ENCODE data around the gene CCT3. TPM values are rescaled to one million over a fixed set of nuclear protein-coding genes. Genes with fewer than 3 reads are reported as not detected.
A peak's percentile ranks its signal among the peaks of the same experiment; 100 is the strongest.
"Not testable (repeated sequence)": the region's sequence is repeated elsewhere in the genome, so short reads cannot be mapped to it uniquely, and the experiment has no call there.

The CCT3 gene
- total and polyA plus RNA-seq, 7 experiments from 2014 or later = 78.0 to 282 (median 120) TPM

- POLR2A ChIA-PET = no interaction called here
Measured at GRCh38 chr1:156344409-156344808, 6.3 kb upstream of the CCT3 start.

GRCh38 chr1:156342166-156342955, 4.3 kb upstream of the CCT3 start:
- H3K27me3 Mint-ChIP-seq = peaks cover 0 to 38% (median 8%) of the 10 kb centered on the region in 5 donors
- Histone ChIP-seq H3K4me3 (ENCODE audit: low read length) (no peak overlapping the region), H3K9me3 (ENCODE audit: control insufficient read depth in 2 of 3, low read length in 3 of 3) (no peaks in the 10 kb centered on the region), H3K36me3 (ENCODE audit: control insufficient read depth in 2 of 3, insufficient read depth in 3 of 3, low read length in 3 of 3) (no peaks in the 10 kb centered on the region), H3K4me1 (ENCODE audit: control insufficient read depth in 2 of 2, insufficient read depth in 2 of 2, low read length in 2 of 2) (peaks cover under 1% of the 10 kb centered on the region in 2 donors), H3K27me3 (ENCODE audit: control insufficient read depth in 2 of 2, insufficient read depth in 2 of 2, low read length in 2 of 2) (no peaks in the 10 kb centered on the region), H3K27ac (ENCODE audit: low read depth, low read length) (no peak overlapping the region)
- intact Hi-C loops (cut with micrococcal nuclease) = no loop called here
- no peak for ATAC-seq
- CTCF ChIA-PET = no interaction called here
- peaks cover 0 to 2% (median 0%) of the 10 kb centered on the region in 5 donors for H3K36me3 Mint-ChIP-seq
- H3K9me3 Mint-ChIP-seq = no peaks in the 10 kb centered on the region
- DNase-seq = no peak
- no peak overlapping the region for H3K27ac Mint-ChIP-seq
- POLR2A ChIA-PET = no interaction called here
- no peak overlapping the region for H3K4me3 Mint-ChIP-seq
- peaks cover 0 to 16% (median 11%) of the 10 kb centered on the region in 7 donors for H3K4me1 Mint-ChIP-seq

More at GRCh38 chr1:156344409-156344808, 6.3 kb upstream of the CCT3 start:
- intact Hi-C loops (cut with micrococcal nuclease) = no loop called here
- CTCF ChIA-PET = interaction anchor here (1.2 kb wide), 1 partner anchor 11 kb away, joined by 3 read pairs; no protein-coding TSS in a partner anchor
- peaks cover 0 to 48% (median 8%) of the 10 kb centered on the region in 5 donors for H3K27me3 Mint-ChIP-seq
- Histone ChIP-seq H3K4me3 (ENCODE audit: low read length) (no peak overlapping the region), H3K27ac (ENCODE audit: low read depth, low read length) (no peak overlapping the region), H3K4me1 (ENCODE audit: control insufficient read depth in 2 of 2, insufficient read depth in 2 of 2, low read length in 2 of 2) (no peaks in the 10 kb centered on the region), H3K36me3 (ENCODE audit: control insufficient read depth in 2 of 3, insufficient read depth in 3 of 3, low read length in 3 of 3) (no peaks in the 10 kb centered on the region), H3K27me3 (ENCODE audit: control insufficient read depth in 2 of 2, insufficient read depth in 2 of 2, low read length in 2 of 2) (no peaks in the 10 kb centered on the region), H3K9me3 (ENCODE audit: control insufficient read depth in 2 of 3, low read length in 3 of 3) (no peaks in the 10 kb centered on the region)
- no peaks in the 10 kb centered on the region for H3K36me3 Mint-ChIP-seq
- DNase-seq = no peak
- no peak for ATAC-seq
- no peak overlapping the region for H3K4me3 Mint-ChIP-seq
- no peaks in the 10 kb centered on the region for H3K9me3 Mint-ChIP-seq
- H3K27ac Mint-ChIP-seq = no peak overlapping the region
- peaks cover 0 to under 1% (median 0%) of the 10 kb centered on the region in 7 donors for H3K4me1 Mint-ChIP-seq

DNA sequence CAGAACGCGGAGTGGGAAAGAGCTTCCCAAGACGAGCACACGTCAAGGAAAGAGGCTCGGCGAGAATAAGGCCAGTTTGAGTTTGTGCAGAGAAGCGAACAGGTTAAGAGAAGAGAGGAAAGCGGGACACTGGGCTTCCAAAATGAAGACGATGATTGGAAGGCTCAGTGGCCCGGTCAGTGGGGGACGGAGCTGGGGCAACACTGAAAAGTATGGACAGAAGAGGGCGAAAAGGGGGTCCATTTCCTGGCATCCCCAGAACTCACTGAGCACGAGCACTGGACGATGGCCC, 258 bp downstream of the CCT3 start:
- H3K27me3 ChIP-seq (ENCODE audit: control insufficient read depth in 2 of 2, insufficient read depth in 2 of 2, low read length in 2 of 2) = no peaks in the 10 kb centered on the region
- POLR2A ChIA-PET = interaction anchor here (0.6 to 1.3 kb wide), 3 partner anchors 33 to 56 kb away, joined by 3 read pairs; no protein-coding TSS in a partner anchor
- peak overlapping the region; percentile 97 to 99 (median 98) for H3K27ac Mint-ChIP-seq
- peaks cover 0 to 7% (median 0%) of the 10 kb centered on the region in 5 donors for H3K27me3 Mint-ChIP-seq
- H3K4me1 Mint-ChIP-seq = peaks cover 16 to 51% (median 40%) of the 10 kb centered on the region in 7 donors
- no peak for ATAC-seq
- peak overlapping the region; percentile 97 to 99 (median 99) for H3K4me3 Mint-ChIP-seq
- intact Hi-C loops (cut with micrococcal nuclease) = loop anchor here (1.0 to 10.0 kb wide), 22 partner anchors 43 to 1729 kb away; partner anchors contain the start of genes ISG20L2 (in 2 of the 2), LAMTOR2 (in 2 of the 2), METTL25B (in 2 of the 2) and PMF1 (in 2 of the 2)
- no peaks in the 10 kb centered on the region for H3K9me3 ChIP-seq (ENCODE audit: control insufficient read depth in 2 of 3, low read length in 3 of 3)
- H3K27ac ChIP-seq (ENCODE audit: low read depth, low read length) = peak overlapping the region; percentile 71
- CTCF ChIA-PET = interaction anchor here (0.6 to 0.9 kb wide), 3 partner anchors 56 to 648 kb away, joined by 3 read pairs; no protein-coding TSS in a partner anchor
- peaks cover 4 to 22% (median 13%) of the 10 kb centered on the region in 3 experiments for H3K36me3 ChIP-seq (ENCODE audit: control insufficient read depth in 2 of 3, insufficient read depth in 3 of 3, low read length in 3 of 3)
- peaks cover 11 to 17% of the 10 kb centered on the region in 2 donors for H3K4me1 ChIP-seq (ENCODE audit: control insufficient read depth in 2 of 2, insufficient read depth in 2 of 2, low read length in 2 of 2)
- peaks cover 0 to under 1% (median 0%) of the 10 kb centered on the region in 11 donors for H3K9me3 Mint-ChIP-seq
- peak in 1 of 9 donors; percentile 26 for DNase-seq
- peaks cover 0 to 21% (median 9%) of the 10 kb centered on the region in 5 donors for H3K36me3 Mint-ChIP-seq
- H3K4me3 ChIP-seq (ENCODE audit: low read length) = peak overlapping the region; percentile 83

- POLR2A ChIA-PET = interaction anchor here (0.6 to 1.3 kb wide), 3 partner anchors 33 to 56 kb away, joined by 3 read pairs; no protein-coding TSS in a partner anchor
- intact Hi-C loops (cut with micrococcal nuclease) = loop anchor here (2.0 to 10.0 kb wide), 6 partner anchors 54 to 1095 kb away; partner anchors contain the start of genes ISG20L2 (in 1 of the 2), KHDC4 (in 1 of the 2), LAMTOR2 (in 1 of the 2) and METTL25B (in 1 of the 2)
Measured at GRCh38 chr1:156337052-156337887, 822 bp downstream of the CCT3 start.

GRCh38 chr1:156336242-156336641, 1.9 kb downstream of the CCT3 start:
- Mint-ChIP-seq H3K36me3 (peaks cover 0 to 23% (median 9%) of the 10 kb centered on the region in 5 donors), H3K27me3 (peaks cover 0 to 5% (median 0%) of the 10 kb centered on the region in 5 donors), H3K27ac (peak overlapping the region in 6 of 9 donors; percentile 45 to 98 (median 65)), H3K9me3 (peaks cover 0 to 2% (median 0%) of the 10 kb centered on the region in 11 donors), H3K4me1 (peaks cover 16 to 51% (median 40%) of the 10 kb centered on the region in 7 donors), H3K4me3 (peak overlapping the region; percentile 97 to 99 (median 99))
- ChIA-PET POLR2A (no interaction called here), CTCF (no interaction called here)
- no peaks in the 10 kb centered on the region for H3K9me3 ChIP-seq (ENCODE audit: control insufficient read depth in 2 of 3, low read length in 3 of 3)
- H3K36me3 ChIP-seq (ENCODE audit: control insufficient read depth in 2 of 3, insufficient read depth in 3 of 3, low read length in 3 of 3) = peaks cover 4 to 33% (median 13%) of the 10 kb centered on the region in 3 experiments
- no peak overlapping the region for H3K27ac ChIP-seq (ENCODE audit: low read depth, low read length)
- DNase-seq (no peak), ATAC-seq (no peak)
- no peaks in the 10 kb centered on the region for H3K27me3 ChIP-seq (ENCODE audit: control insufficient read depth in 2 of 2, insufficient read depth in 2 of 2, low read length in 2 of 2)
- peak overlapping the region; percentile 9 for H3K4me3 ChIP-seq (ENCODE audit: low read length)
- intact Hi-C loops (cut with micrococcal nuclease) = loop anchor here (2.0 to 10.0 kb wide), 6 partner anchors 53 to 1094 kb away; partner anchors contain the start of genes ISG20L2 (in 1 of the 2), KHDC4 (in 1 of the 2), LAMTOR2 (in 1 of the 2) and METTL25B (in 1 of the 2)
- peaks cover 11 to 17% of the 10 kb centered on the region in 2 donors for H3K4me1 ChIP-seq (ENCODE audit: control insufficient read depth in 2 of 2, insufficient read depth in 2 of 2, low read length in 2 of 2)

More at GRCh38 chr1:156337052-156337887, 822 bp downstream of the CCT3 start:
- peaks cover 16 to 51% (median 40%) of the 10 kb centered on the region in 7 donors for H3K4me1 Mint-ChIP-seq
- peaks cover 0 to 5% (median 0%) of the 10 kb centered on the region in 5 donors for H3K27me3 Mint-ChIP-seq
- DNase-seq = no peak
- peaks cover 0 to 21% (median 9%) of the 10 kb centered on the region in 5 donors for H3K36me3 Mint-ChIP-seq
- H3K9me3 Mint-ChIP-seq = peaks cover 0 to 2% (median 0%) of the 10 kb centered on the region in 11 donors
- H3K27me3 ChIP-seq (ENCODE audit: control insufficient read depth in 2 of 2, insufficient read depth in 2 of 2, low read length in 2 of 2) = no peaks in the 10 kb centered on the region
- peaks cover 4 to 27% (median 13%) of the 10 kb centered on the region in 3 experiments for H3K36me3 ChIP-seq (ENCODE audit: control insufficient read depth in 2 of 3, insufficient read depth in 3 of 3, low read length in 3 of 3)
- H3K4me1 ChIP-seq (ENCODE audit: control insufficient read depth in 2 of 2, insufficient read depth in 2 of 2, low read length in 2 of 2) = peaks cover 11 to 17% of the 10 kb centered on the region in 2 donors
- H3K27ac ChIP-seq (ENCODE audit: low read depth, low read length) = peak overlapping the region; percentile 71
- H3K9me3 ChIP-seq (ENCODE audit: control insufficient read depth in 2 of 3, low read length in 3 of 3) = no peaks in the 10 kb centered on the region
- CTCF ChIA-PET = interaction anchor here (0.6 to 0.9 kb wide), 3 partner anchors 56 to 647 kb away, joined by 3 read pairs; no protein-coding TSS in a partner anchor
- peak overlapping the region; percentile 97 to 99 (median 98) for H3K27ac Mint-ChIP-seq
- peak overlapping the region; percentile 83 for H3K4me3 ChIP-seq (ENCODE audit: low read length)
- H3K4me3 Mint-ChIP-seq = peak overlapping the region; percentile 97 to 99 (median 99)
- no peak for ATAC-seq

- H3K9me3 Mint-ChIP-seq; H3K27me3 ChIP-seq (ENCODE audit: control insufficient read depth in 2 of 2, insufficient read depth in 2 of 2, low read length in 2 of 2); H3K9me3 ChIP-seq (ENCODE audit: control insufficient read depth in 2 of 3, low read length in 3 of 3); H3K4me1 ChIP-seq (ENCODE audit: control insufficient read depth in 2 of 2, insufficient read depth in 2 of 2, low read length in 2 of 2); H3K4me1 Mint-ChIP-seq; H3K27me3 Mint-ChIP-seq; ATAC-seq; H3K27ac Mint-ChIP-seq; DNase-seq; H3K27ac ChIP-seq (ENCODE audit: low read depth, low read length); H3K4me3 Mint-ChIP-seq; H3K4me3 ChIP-seq (ENCODE audit: low read length); intact Hi-C loops (cut with micrococcal nuclease); CTCF ChIA-PET: not testable (repeated sequence)
- H3K36me3 Mint-ChIP-seq = peaks cover 0 to 29% (median 17%) of the 10 kb centered on the region in 5 donors
- POLR2A ChIA-PET = interaction anchor here (0.6 kb wide), 1 partner anchor 38 kb away, joined by 3 read pairs; no protein-coding TSS in a partner anchor
- peaks cover 31 to 67% (median 33%) of the 10 kb centered on the region in 3 experiments for H3K36me3 ChIP-seq (ENCODE audit: control insufficient read depth in 2 of 3, insufficient read depth in 3 of 3, low read length in 3 of 3)
Measured at GRCh38 chr1:156323179-156323578, 14.9 kb downstream of the CCT3 start.

Measured in naive thymus-derived CD4-positive, alpha-beta T cell (primary cell).